GM12873 (cell line): ENCODE measurements around the gene FURIN.

Experiments
- CTCF ChIP-seq: IDR thresholded peaks from 2 replicates; pipeline ENCODE4 v1.5.1; 2012; ENCODE audit warnings: low read depth, mild to moderate bottlenecking, moderate library complexity, low read length, control low read depth; ENCODE audit not compliant: insufficient read depth; ENCODE audit errors: missing control alignments

The FURIN gene

GRCh38 chr15:90879730-90880366 lies 11.5 kb downstream of the FURIN start:
- no peak for TF ChIP-seq CTCF

DNA sequence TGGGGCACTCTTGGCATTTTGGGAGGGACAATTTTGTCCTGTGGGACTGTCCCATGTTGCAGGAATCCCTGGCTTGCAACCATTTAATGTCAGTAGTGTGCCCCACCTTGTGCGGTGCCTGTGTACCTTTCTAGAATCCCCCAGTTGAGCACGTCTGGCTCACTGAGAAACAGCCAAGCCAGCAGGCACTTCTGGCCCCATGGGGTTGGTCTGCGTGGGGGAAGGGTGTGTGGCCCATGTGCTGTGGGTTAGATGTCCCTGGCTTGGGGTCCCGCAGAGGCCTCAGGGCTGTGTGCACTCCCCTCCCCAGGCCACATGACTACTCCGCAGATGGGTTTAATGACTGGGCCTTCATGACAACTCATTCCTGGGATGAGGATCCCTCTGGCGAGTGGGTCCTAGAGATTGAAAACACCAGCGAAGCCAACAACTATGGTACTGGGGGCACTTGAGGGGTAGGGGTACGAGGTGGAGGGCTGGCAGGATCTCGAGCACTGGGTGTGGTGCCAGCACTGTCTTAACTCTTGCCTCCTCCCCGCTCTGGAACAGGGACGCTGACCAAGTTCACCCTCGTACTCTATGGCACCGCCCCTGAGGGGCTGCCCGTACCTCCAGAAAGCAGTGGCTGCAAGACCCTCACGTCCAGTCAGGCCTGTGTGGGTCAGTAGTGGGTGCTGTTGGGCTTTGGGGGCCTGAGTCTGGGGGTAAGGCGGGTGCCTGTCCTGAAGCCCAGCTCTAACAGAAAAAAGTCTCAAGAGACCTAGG lies 12.2 kb downstream of the FURIN start:
- TF ChIP-seq CTCF, result no peak

- TF ChIP-seq CTCF, result no peak
Observed at GRCh38 chr15:90881181-90881977, 13.0 kb downstream of the FURIN start.

GRCh38 chr15:90881978-90882721 lies 13.8 kb downstream of the FURIN start:
- no peak for TF ChIP-seq CTCF

GRCh38 chr15:90882781-90883525 lies 14.6 kb downstream of the FURIN start:
- TF ChIP-seq CTCF, result no peak

DNA sequence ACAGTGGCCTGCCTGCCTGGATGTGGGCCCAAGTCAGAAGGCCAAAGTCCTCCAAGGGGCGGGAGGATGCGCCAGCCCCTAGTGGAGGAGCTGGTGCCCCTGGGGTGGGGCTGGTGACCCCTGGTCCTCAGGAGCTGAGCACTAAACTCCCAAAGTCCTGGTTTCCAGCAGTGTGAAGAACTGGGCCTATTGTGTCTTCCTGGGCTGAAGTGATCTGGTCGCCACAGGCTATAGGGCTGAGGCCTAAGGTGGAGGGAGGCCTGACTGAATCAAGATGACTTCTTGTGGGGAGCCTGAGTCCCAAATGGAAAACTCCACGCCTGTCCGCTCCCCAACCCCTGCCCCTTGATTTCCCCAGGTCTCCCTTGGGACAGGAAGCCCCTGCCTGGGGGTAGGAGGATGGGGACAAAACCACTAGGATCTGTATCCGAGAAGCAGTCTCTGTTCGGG lies 15.2 kb downstream of the FURIN start:
- no peak for TF ChIP-seq CTCF
